ENCODE data around the gene FBXO31. TPM values are rescaled to one million over a fixed set of nuclear protein-coding genes. Genes with fewer than 3 reads are reported as not detected.

FBXO31 gene
- total RNA-seq, 2 donors from 2014 or later = 57.9 to 161 TPM

- Histone ChIP-seq H3K4me1 (ENCODE audit: control insufficient read depth in 1 of 2, low read depth in 2 of 2) (no peaks in the 10 kb centered on the region), H3K4me3 (no peak overlapping the region), H3K9me3 (no peaks in the 10 kb centered on the region), H3K36me3 (peaks cover 55% of the 10 kb centered on the region), H3K27ac (no peak overlapping the region), H3K27me3 (replicated peaks; ENCODE audit: insufficient read depth) (no peaks in the 10 kb centered on the region)
- DNase-seq (ENCODE audit: low spot score) (no peak), ATAC-seq (ENCODE audit: insufficient number of reproducible peaks, low FRiP score, low read depth) (no peak)
- no peak for TF ChIP-seq CTCF (IDR thresholded peaks at IDR 0.05)
These were observed 45.3 kb downstream of the FBXO31 start for GRCh38 chr16:87338155-87338765.

DNA sequence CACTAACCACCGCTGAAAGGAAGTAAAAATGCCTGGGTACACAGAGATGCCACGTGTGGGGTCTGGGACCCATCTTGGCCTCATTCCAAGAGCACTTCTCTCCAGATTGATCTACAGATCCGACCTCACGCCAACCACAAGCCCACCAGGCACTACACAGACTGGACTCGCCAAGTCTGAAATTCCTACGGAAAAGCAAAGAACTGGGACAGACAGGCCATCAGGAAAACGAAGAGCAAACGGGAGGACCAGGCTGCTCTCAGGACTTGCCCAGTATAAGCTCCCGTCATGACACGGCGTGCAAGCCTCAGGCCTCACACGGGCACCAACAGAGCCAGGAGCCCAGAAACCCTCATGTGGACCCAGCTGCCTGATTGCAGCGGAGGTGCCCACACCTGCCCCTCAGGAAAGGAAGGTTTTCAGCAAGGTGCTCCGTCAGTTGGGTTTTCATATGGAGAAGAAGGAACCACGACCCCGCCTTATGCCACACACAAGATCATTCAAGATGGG is 46.3 kb downstream of the FBXO31 start:
- no peak for DNase-seq (ENCODE audit: low spot score)

GRCh38 chr16:87336434-87337240 is 46.9 kb downstream of the FBXO31 start:
- H3K4me1 ChIP-seq (ENCODE audit: control insufficient read depth in 1 of 2, low read depth in 2 of 2) = peaks cover 0 to 7% of the 10 kb centered on the region in 2 donors
- no peak for TF ChIP-seq CTCF (IDR thresholded peaks at IDR 0.05)
- H3K4me3 ChIP-seq = no peak overlapping the region
- DNase-seq (ENCODE audit: low spot score) (no peak), ATAC-seq (ENCODE audit: insufficient number of reproducible peaks, low FRiP score, low read depth) (no peak)
- H3K36me3 ChIP-seq = peaks cover 38% of the 10 kb centered on the region
- no peaks in the 10 kb centered on the region for H3K27me3 ChIP-seq (replicated peaks; ENCODE audit: insufficient read depth)
- H3K9me3 ChIP-seq = no peaks in the 10 kb centered on the region
- no peak overlapping the region for H3K27ac ChIP-seq

More for the DNA sequence above, 46.3 kb downstream of the FBXO31 start:
- no peak for ATAC-seq (ENCODE audit: insufficient number of reproducible peaks, low FRiP score, low read depth)
- Histone ChIP-seq H3K27me3 (replicated peaks; ENCODE audit: insufficient read depth) (no peaks in the 10 kb centered on the region), H3K9me3 (no peaks in the 10 kb centered on the region), H3K36me3 (peaks cover 45% of the 10 kb centered on the region), H3K4me1 (ENCODE audit: control insufficient read depth in 1 of 2, low read depth in 2 of 2) (peaks cover 0 to 7% of the 10 kb centered on the region in 2 donors), H3K4me3 (no peak overlapping the region), H3K27ac (no peak overlapping the region)
- no peak for TF ChIP-seq CTCF (IDR thresholded peaks at IDR 0.05)

DNA sequence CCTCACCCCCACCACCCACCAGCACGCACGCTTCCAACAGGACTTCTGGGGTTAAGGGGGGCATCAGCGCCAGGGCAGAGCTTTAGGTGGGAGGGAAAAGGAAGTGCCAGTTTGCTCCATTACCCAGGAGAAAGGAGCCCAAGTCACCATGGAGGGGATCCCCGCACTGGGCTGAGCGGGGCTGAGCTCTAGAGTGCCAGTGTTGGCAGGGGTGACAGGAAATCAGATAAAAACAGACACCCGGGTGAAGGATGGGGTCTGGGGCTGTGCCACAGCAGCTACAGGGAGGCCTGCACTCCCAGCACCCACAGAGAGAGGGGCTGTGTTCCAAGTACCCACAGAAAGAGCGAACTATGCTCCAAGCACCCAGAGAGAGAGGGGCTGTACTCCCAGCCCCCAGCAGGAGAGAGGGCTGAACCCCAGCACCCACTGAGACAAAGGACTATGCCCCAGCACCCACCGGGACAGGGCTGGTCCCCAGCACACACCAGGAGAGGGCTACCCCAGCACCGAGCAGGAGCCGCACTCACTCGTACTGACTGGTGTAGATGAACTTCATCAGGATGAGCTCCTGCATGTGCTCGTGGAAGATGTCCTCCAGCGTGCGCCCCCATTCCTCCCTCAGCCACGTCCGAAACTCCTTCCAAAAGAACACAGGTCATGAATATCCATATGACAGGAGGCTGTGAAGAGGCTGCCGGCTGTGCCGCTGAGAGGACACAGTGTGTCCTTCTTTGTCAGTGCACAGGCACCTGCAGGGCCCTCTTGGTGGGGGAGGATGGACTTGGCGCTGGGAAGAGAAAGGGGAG is 47.7 kb downstream of the FBXO31 start:
- Histone ChIP-seq H3K36me3 (peaks cover 36% of the 10 kb centered on the region), H3K9me3 (no peaks in the 10 kb centered on the region), H3K27me3 (replicated peaks; ENCODE audit: insufficient read depth) (no peaks in the 10 kb centered on the region), H3K4me1 (ENCODE audit: control insufficient read depth in 1 of 2, low read depth in 2 of 2) (peaks cover 0 to 7% of the 10 kb centered on the region in 2 donors), H3K4me3 (no peak overlapping the region), H3K27ac (no peak overlapping the region)
- no peak for TF ChIP-seq CTCF (IDR thresholded peaks at IDR 0.05)
- ATAC-seq (ENCODE audit: insufficient number of reproducible peaks, low FRiP score, low read depth) (no peak), DNase-seq (ENCODE audit: low spot score) (no peak)

Data from thoracic aorta (tissue), 2 donors.